Heart right ventricle (tissue), 16 donors: ENCODE measurements around the gene ZNF423. TPM values are rescaled to one million over a fixed set of nuclear protein-coding genes. Genes with fewer than 3 reads are reported as not detected.

ENCODE experiments used
- ATAC-seq, 8 donors: fragments of 200-7000 bp; cut with Tn5 transposase; one replicate each; pipeline ENCODE4 v1.9.1; 2020; ENCODE audit warnings: mild to moderate bottlenecking in 8 of 8, moderate library complexity in 8 of 8, moderate number of reproducible peaks in 1 of 8
- DNase-seq, 2 donors: peaks; one replicate each; pipeline ENCODE4 v3.0.0-alpha.2; 2020
- H3K27ac ChIP-seq, 10 donors: fragments of 200-600 bp; sonication (generic) in 2 of 10; one replicate each; pipeline versions ENCODE4 v1.5.0 to v1.8.0; 2020 to 2022; ENCODE audit warnings: mild to moderate bottlenecking in 3 of 10
- H3K27me3 ChIP-seq, 7 donors: fragments of 200-600 bp; one replicate each; pipeline ENCODE4 v1.8.0; 2021 to 2022; ENCODE audit warnings: mild to moderate bottlenecking in 2 of 7
- H3K36me3 ChIP-seq, 9 donors: fragments of 200-600 bp; sonication (generic) in 1 of 9; one replicate each; pipeline versions ENCODE4 v1.5.0 to v1.8.0; 2020 to 2022; ENCODE audit warnings: mild to moderate bottlenecking in 2 of 9
- H3K4me1 ChIP-seq, 9 donors: fragments of 200-600 bp; sonication (generic) in 1 of 9; one replicate each; pipeline versions ENCODE4 v1.5.0 to v1.8.0; 2020 to 2022; ENCODE audit warnings: mild to moderate bottlenecking in 4 of 9
- H3K4me3 ChIP-seq, 10 donors: fragments of 200-600 bp; sonication (generic) in 2 of 10; one replicate each; pipeline versions ENCODE4 v1.5.0 to v1.8.0; 2020 to 2022; ENCODE audit warnings: mild to moderate bottlenecking in 7 of 10, moderate library complexity in 2 of 10
- H3K9me3 ChIP-seq, 11 donors: fragments of 200-600 bp in 10 of 11; sonication (generic) in 2 of 11; one replicate each; pipeline versions ENCODE4 v1.5.0 to v1.8.0; 2013 to 2022; ENCODE audit warnings: mild to moderate bottlenecking in 2 of 11, control low read depth in 1 of 11, moderate library complexity in 1 of 11
- WGBS, 2 donors: extraction: QIAGEN DNeasy Blood & Tissue Kit; methylation state at CpG; one replicate each; pipeline ENCODE4 v1.1.7; 2013; ENCODE audit warnings: inconsistent platforms in 1 of 2; 5-methylcytosine and 5-hydroxymethylcytosine counted together
- intact Hi-C, 10 donors: fragments of 100-400 bp; cut with DNase I; formaldehyde crosslinking; loops; one replicate each; pipeline versions ENCODE4 v1.11.1 to v1.14.2; 2022
- polyA plus RNA-seq, 2 donors: library from polyadenylated mRNA; stranded (reverse); fragments of 200-250 nt; gene quantifications; one replicate each; pipeline ENCODE4 v1.2.3, GENCODE V29; 2013
- total RNA-seq, 10 donors: library from RNA; stranded (reverse); fragmentation: NEBNext Ultra II Directional in 3 of 10; extraction: Animal tissue kit (Norgen Biotek cat#: 25700) in 3 of 10; gene quantifications; one replicate each; pipeline versions ENCODE4 v1.2.1 to v1.2.4, GENCODE V29; 2021 to 2023
- TF ChIP-seq, protein P1 (sequence below), 9 donors: fragments of 200-600 bp; sonication (generic) in 2 of 9; IDR thresholded peaks; one replicate each; pipeline versions ENCODE4 v1.5.0 to v1.8.0; 2021 to 2022; ENCODE audit warnings: antibody characterized with exemption in 9 of 9, mild to moderate bottlenecking in 5 of 9, moderate library complexity in 1 of 9
- donor health status: Arrhythmogenic right ventricular cardiomyopathy.
- donor health status: ischemic (EF 13 %, LVEDD 7.1; RV severe dilation, severe dysfunction).
- donor health status: healthy with polysubstance abuse.
- donor health status: DM: no; HTN: yes; CAD: no.
- donor health status: DM: no; HTN: no; CAD: no.
- donor health status: ischemic (EF 25% LVEDD 6.9; RV normal size, moderate dysfunction).
- donor health status: ischemic (EF 25% LVEDD 5.7; RV mildly dilated, moderate dysfunction).
- donor health status: healthy.
- donor health status: DM: yes; HTN: yes; CAD: no.
- donor health status: Ischemic cardiomyopathy.
- donor health status: ischemic (EF 35%, LVEDD 5.7; RV mildly dilated, moderate dysfunction).
- donor health status: nonischemic (EF 11% LVEDD 7.7; RV severe dilation, severe dysfunction).
- donor health status: DM: yes; HTN: yes; CAD: no.
- donor health status: PGD.
- donor health status: ischemic (EF 29% LVEDD 5.4; RV normal size, mild dysfunction).
- donor health status: nonischemic (EF 23%, LVEDD 6.1; RV moderate dilation, normal function).

ZNF423 gene
- total and polyA plus RNA-seq, 12 donors, result 2.6 to 10.6 (median 7.0) TPM

GRCh38 chr16:49610983-49611382 lies 244.9 kb downstream of the ZNF423 start:
- intact Hi-C loops, result loop anchor here in 3 of 10 donors (10.0 kb wide), 1 partner anchor 244 kb away; the partner anchor contains the start of gene ZNF423 (in 3 of the 3)
- H3K4me3 ChIP-seq, result no peak overlapping the region
- no peak for DNase-seq
- no peak for ATAC-seq
- 55 to 92% methylated on average over 3 of the region's 3 CpGs for WGBS, 2 donors
- H3K27me3 ChIP-seq, result no peaks in the 10 kb centered on the region
- H3K9me3 ChIP-seq, result peaks cover 0 to 11% (median 0%) of the 10 kb centered on the region in 11 donors
- H3K36me3 ChIP-seq, result no peaks in the 10 kb centered on the region
- peaks cover 0 to 6% (median 0%) of the 10 kb centered on the region in 9 donors for H3K4me1 ChIP-seq
- TF ChIP-seq, protein P1, sequence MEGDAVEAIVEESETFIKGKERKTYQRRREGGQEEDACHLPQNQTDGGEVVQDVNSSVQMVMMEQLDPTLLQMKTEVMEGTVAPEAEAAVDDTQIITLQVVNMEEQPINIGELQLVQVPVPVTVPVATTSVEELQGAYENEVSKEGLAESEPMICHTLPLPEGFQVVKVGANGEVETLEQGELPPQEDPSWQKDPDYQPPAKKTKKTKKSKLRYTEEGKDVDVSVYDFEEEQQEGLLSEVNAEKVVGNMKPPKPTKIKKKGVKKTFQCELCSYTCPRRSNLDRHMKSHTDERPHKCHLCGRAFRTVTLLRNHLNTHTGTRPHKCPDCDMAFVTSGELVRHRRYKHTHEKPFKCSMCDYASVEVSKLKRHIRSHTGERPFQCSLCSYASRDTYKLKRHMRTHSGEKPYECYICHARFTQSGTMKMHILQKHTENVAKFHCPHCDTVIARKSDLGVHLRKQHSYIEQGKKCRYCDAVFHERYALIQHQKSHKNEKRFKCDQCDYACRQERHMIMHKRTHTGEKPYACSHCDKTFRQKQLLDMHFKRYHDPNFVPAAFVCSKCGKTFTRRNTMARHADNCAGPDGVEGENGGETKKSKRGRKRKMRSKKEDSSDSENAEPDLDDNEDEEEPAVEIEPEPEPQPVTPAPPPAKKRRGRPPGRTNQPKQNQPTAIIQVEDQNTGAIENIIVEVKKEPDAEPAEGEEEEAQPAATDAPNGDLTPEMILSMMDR (IDR thresholded peaks at IDR 0.05), result no peak
- no peak overlapping the region for H3K27ac ChIP-seq

DNA sequence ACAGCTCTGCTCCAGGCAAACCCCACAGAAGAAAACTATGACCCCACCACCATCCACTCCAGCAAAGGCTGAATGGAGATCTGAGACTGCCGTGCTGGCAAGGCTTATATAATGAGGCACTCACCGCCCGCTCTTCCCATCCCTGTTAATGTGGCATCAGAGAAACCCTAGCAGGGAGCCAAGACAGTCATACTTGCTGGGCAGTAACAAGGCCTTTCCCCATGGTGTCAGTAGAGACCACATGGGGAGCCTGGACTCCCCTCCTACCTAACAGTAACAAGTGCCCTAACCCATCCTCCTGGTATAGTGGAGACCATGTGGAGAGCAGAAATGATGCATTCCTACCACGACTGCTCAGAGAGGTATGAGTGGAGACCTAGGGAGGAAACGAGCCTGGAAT lies 247.1 kb downstream of the ZNF423 start:
- Histone ChIP-seq H3K27me3 (no peaks in the 10 kb centered on the region), H3K4me1 (peaks cover 0 to 6% (median 0%) of the 10 kb centered on the region in 9 donors), H3K9me3 (peaks cover 0 to 5% (median 0%) of the 10 kb centered on the region in 11 donors), H3K27ac (no peak overlapping the region), H3K4me3 (no peak overlapping the region), H3K36me3 (no peaks in the 10 kb centered on the region)
- ATAC-seq (peak; percentile 42 to 94 (median 86)), DNase-seq (peak in 1 of 2 donors; percentile 41)
- intact Hi-C loops, result loop anchor here in 9 of 10 donors (1.0 to 10.0 kb wide), 7 partner anchors 249 to 316 kb away; partner anchors contain the start of gene ZNF423 (in 3 of the 9)
- TF ChIP-seq, protein P1 (IDR thresholded peaks at IDR 0.05), result peak in 8 of 9 donors; percentile 41 to 72 (median 62)
- 34 to 73% methylated on average over 5 of the region's 5 CpGs for WGBS, 2 donors

DNA sequence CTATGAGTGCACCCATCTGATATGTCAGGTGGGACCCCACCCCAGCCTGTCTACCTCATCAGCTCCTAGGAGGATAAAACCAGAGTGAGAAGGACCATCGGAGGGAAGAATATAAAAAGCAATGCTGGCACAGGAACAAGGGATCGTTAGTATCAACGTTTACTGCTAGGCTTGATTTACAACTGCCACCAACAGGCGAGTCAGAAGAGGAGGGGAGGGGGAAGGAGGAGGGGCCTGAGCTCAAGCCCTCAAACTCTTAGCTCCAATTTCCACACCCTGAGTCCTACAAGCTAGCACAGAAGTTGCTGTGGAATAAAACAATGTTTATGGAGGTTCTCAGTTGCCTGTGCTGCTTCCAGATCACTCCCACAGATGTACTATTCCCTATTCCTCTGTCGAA lies 247.8 kb downstream of the ZNF423 start:
- Histone ChIP-seq H3K27me3 (no peaks in the 10 kb centered on the region), H3K27ac (no peak overlapping the region), H3K4me3 (no peak overlapping the region), H3K9me3 (peaks cover 0 to 5% (median 0%) of the 10 kb centered on the region in 11 donors), H3K36me3 (no peaks in the 10 kb centered on the region), H3K4me1 (peaks cover 0 to 6% (median 0%) of the 10 kb centered on the region in 9 donors)
- intact Hi-C loops, result loop anchor here in 9 of 10 donors (1.0 to 10.0 kb wide), 7 partner anchors 249 to 317 kb away; partner anchors contain the start of gene ZNF423 (in 3 of the 9)
- DNase-seq, result no peak
- 44 to 45% methylated on average over 5 of the region's 5 CpGs for WGBS, 2 donors
- no peak for ATAC-seq
- TF ChIP-seq, protein P1 (IDR thresholded peaks at IDR 0.05), result no peak

GRCh38 chr16:49605536-49606254 lies 250.2 kb downstream of the ZNF423 start:
- Histone ChIP-seq H3K4me3 (no peak overlapping the region), H3K27me3 (no peaks in the 10 kb centered on the region), H3K36me3 (no peaks in the 10 kb centered on the region), H3K27ac (no peak overlapping the region), H3K4me1 (peaks cover 0 to 6% (median 0%) of the 10 kb centered on the region in 9 donors), H3K9me3 (no peaks in the 10 kb centered on the region)
- intact Hi-C loops, result loop anchor here in 7 of 10 donors (5.0 to 10.0 kb wide), 5 partner anchors 252 to 319 kb away; partner anchors contain the start of gene ZNF423 (in 3 of the 7)
- no peak for DNase-seq
- TF ChIP-seq, protein P1 (IDR thresholded peaks at IDR 0.05), result no peak
- WGBS, 2 donors, result 88 to 89% methylated on average over 14 of the region's 14 CpGs
- no peak for ATAC-seq
